Astrocyte (in vitro differentiated cells and primary cell): Measurements from ENCODE around the gene XXYLT1.

Experiments
- EZH2 ChIP-seq: IDR thresholded peaks from 2 replicates; pipeline ENCODE4 v1.6.1; 2012; ENCODE audit warnings: mild to moderate bottlenecking, low read length, inconsistent platforms; ENCODE audit not compliant: insufficient read depth
- TF ChIP-seq, protein P1 (sequence below): IDR thresholded peaks from 2 replicates; pipeline ENCODE4 v1.5.1; 2011; ENCODE audit warnings: low read depth, mild to moderate bottlenecking, inconsistent platforms, low read length, moderate library complexity; ENCODE audit not compliant: insufficient read depth

DNA sequence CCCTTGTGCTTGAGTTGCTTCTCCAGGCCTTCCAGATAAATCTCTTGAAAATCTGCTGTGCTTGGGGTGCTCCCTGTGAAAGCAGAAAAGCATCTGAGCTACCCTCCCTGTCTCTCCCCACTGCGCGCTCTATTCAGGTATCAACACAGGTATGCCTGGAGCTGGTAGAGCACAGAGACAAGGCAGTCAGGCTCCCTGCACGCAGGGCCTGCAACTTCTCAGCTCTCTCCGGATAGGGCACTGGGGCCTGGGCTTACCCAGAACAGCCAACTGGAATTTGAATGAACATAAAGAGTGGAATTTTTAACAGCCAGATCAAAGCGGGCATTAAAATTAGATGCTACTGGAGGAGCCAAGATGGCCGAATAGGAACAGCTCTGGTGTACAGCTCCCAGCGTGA, 183.6 kb downstream of the XXYLT1 start:
- TF ChIP-seq, protein P1, sequence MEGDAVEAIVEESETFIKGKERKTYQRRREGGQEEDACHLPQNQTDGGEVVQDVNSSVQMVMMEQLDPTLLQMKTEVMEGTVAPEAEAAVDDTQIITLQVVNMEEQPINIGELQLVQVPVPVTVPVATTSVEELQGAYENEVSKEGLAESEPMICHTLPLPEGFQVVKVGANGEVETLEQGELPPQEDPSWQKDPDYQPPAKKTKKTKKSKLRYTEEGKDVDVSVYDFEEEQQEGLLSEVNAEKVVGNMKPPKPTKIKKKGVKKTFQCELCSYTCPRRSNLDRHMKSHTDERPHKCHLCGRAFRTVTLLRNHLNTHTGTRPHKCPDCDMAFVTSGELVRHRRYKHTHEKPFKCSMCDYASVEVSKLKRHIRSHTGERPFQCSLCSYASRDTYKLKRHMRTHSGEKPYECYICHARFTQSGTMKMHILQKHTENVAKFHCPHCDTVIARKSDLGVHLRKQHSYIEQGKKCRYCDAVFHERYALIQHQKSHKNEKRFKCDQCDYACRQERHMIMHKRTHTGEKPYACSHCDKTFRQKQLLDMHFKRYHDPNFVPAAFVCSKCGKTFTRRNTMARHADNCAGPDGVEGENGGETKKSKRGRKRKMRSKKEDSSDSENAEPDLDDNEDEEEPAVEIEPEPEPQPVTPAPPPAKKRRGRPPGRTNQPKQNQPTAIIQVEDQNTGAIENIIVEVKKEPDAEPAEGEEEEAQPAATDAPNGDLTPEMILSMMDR, result no peak
- no peak for TF ChIP-seq EZH2
